Left lobe of liver (tissue), 2 donors: Measurements from ENCODE around the gene PLOD1. TPM values are rescaled to one million over a fixed set of nuclear protein-coding genes. Genes with fewer than 3 reads are reported as not detected.
"Not testable (repeated sequence)": the region's sequence is repeated elsewhere in the genome, so short reads cannot be mapped to it uniquely, and the experiment has no call there.

Experiments
- ATAC-seq: fragments of 200-7000 bp; cut with Tn5 transposase; one replicate; pipeline ENCODE4 v1.9.1; 2020; ENCODE audit warnings: mild to moderate bottlenecking, moderate library complexity
- DNase-seq: peaks from one replicate; pipeline ENCODE4 v3.0.0-alpha.2; 2020; ENCODE audit warnings: low spot score
- total RNA-seq: library from RNA; stranded (reverse); gene quantifications from one replicate; pipeline ENCODE4 v1.2.1, GENCODE V29; 2021
- donor health status: DM: no; HTN: no; CAD: no; lungs with moderate emphysema.
- donor health status: DM: no; HTN: yes; CAD: no.

The PLOD1 gene
- total RNA-seq, 1 donor from 2014 or later = 70.8 TPM

GRCh38 chr1:11935733-11936132, 1.2 kb downstream of the PLOD1 start:
- DNase-seq, ATAC-seq: not testable (repeated sequence)

- DNase-seq (no peak), ATAC-seq (no peak)
Observed at GRCh38 chr1:11938722-11939526, 4.4 kb downstream of the PLOD1 start.

- not testable (repeated sequence) for ATAC-seq, DNase-seq
Observed at GRCh38 chr1:11939794-11940193, 5.3 kb downstream of the PLOD1 start.

- peak; percentile 89 for DNase-seq
- peak; percentile 95 for ATAC-seq
Observed at GRCh38 chr1:11940260-11940921, 5.9 kb downstream of the PLOD1 start.

GRCh38 chr1:11942280-11942679, 7.8 kb downstream of the PLOD1 start:
- ATAC-seq = no peak
- no peak for DNase-seq

- DNase-seq (no peak), ATAC-seq (no peak)
Observed at GRCh38 chr1:11943619-11944018, 9.1 kb downstream of the PLOD1 start.

GRCh38 chr1:11944358-11944931, 9.9 kb downstream of the PLOD1 start:
- no peak for DNase-seq
- no peak for ATAC-seq

GRCh38 chr1:11946647-11947046, 12.1 kb downstream of the PLOD1 start:
- ATAC-seq = no peak

GRCh38 chr1:11948822-11949458, 14.4 kb downstream of the PLOD1 start:
- ATAC-seq = no peak
- no peak for DNase-seq

More at GRCh38 chr1:11946647-11947046, 12.1 kb downstream of the PLOD1 start:
- no peak for DNase-seq

- ATAC-seq (no peak), DNase-seq (no peak)
Observed at GRCh38 chr1:11951901-11952300, 17.4 kb downstream of the PLOD1 start.

GRCh38 chr1:11952455-11953109, 18.1 kb downstream of the PLOD1 start:
- DNase-seq = no peak
- ATAC-seq = no peak

GRCh38 chr1:11955221-11955620, 20.7 kb downstream of the PLOD1 start:
- ATAC-seq (no peak), DNase-seq (no peak)

GRCh38 chr1:11957398-11957797, 22.9 kb downstream of the PLOD1 start:
- DNase-seq (no peak), ATAC-seq (no peak)

- DNase-seq = no peak
- no peak for ATAC-seq
Observed at GRCh38 chr1:11957897-11958296, 23.4 kb downstream of the PLOD1 start.

- DNase-seq (peak; percentile 61), ATAC-seq (peak; percentile 82)
Observed at GRCh38 chr1:11960276-11960675, 25.8 kb downstream of the PLOD1 start.

- no peak for DNase-seq
- peak; percentile 44 for ATAC-seq
Observed at GRCh38 chr1:11960715-11961114, 26.2 kb downstream of the PLOD1 start.

GRCh38 chr1:11961230-11961629, 26.7 kb downstream of the PLOD1 start:
- DNase-seq (no peak), ATAC-seq (no peak)

- no peak for ATAC-seq
- DNase-seq = no peak
Observed at GRCh38 chr1:11963622-11964021, 29.1 kb downstream of the PLOD1 start.

GRCh38 chr1:11964656-11965055, 30.1 kb downstream of the PLOD1 start:
- ATAC-seq (no peak), DNase-seq (no peak)

- DNase-seq (peak; percentile 67), ATAC-seq (peak; percentile 97)
Observed at GRCh38 chr1:11967028-11967547, 32.6 kb downstream of the PLOD1 start.
